PC-9 (cell line): ENCODE measurements around the gene METTL8.

Source experiments
- CTCF ChIP-seq: fragments of 200-600 bp; sonication (generic); conservative IDR thresholded peaks from 2 replicates; pipeline ENCODE4 v1.6.1; 2017; ENCODE audit warnings: mixed run types, antibody characterized with exemption, mild to moderate bottlenecking, moderate library complexity
- EZH2 ChIP-seq: fragments of 200-600 bp; sonication (generic); IDR thresholded peaks from 2 replicates; pipeline ENCODE4 v1.8.0; 2017; ENCODE audit warnings: antibody characterized with exemption, low read depth

DNA sequence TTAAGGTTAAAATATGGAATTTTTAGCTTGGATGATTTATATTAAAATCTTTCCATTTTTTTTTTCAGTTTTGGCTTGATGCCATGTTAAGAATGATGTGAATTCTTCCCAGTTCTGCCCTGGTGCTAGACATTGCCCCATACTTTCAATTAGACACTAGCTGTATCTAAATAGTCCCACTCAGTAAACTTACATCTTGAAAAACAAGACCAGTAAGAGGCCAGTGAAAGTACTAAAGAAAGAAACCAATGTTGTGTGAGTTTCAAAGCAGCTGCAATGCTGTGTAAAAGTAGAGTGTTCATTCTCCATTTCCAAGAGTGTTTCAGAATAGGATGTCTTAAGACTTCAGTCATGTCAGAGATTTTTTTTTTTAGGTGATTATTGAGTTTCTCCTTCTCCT is 48.5 kb upstream of the METTL8 start:
- TF ChIP-seq CTCF = no peak
- TF ChIP-seq EZH2 = no peak
